Subcutaneous abdominal adipose tissue (tissue), 5 donors: ENCODE data around the gene SATB2.

Source experiments
- H3K27ac ChIP-seq: one replicate; pipeline ENCODE4 v1.7.0; 2013; ENCODE audit warnings: low read depth, mild to moderate bottlenecking, inconsistent platforms, low read length, moderate library complexity
- H3K27me3 ChIP-seq, 5 donors: one replicate each; pipeline ENCODE4 v1.7.0; 2013; ENCODE audit warnings: low read length in 5 of 5, inconsistent platforms in 1 of 5; ENCODE audit not compliant: control insufficient read depth in 5 of 5, insufficient read depth in 4 of 5
- H3K36me3 ChIP-seq, 5 donors: one replicate each; pipeline ENCODE4 v1.7.0; 2013; ENCODE audit warnings: low read length in 5 of 5; ENCODE audit not compliant: control insufficient read depth in 5 of 5, insufficient read depth in 5 of 5
- H3K4me1 ChIP-seq, 5 donors: one replicate each; pipeline ENCODE4 v1.7.0; 2013; ENCODE audit warnings: low read length in 5 of 5, mild to moderate bottlenecking in 3 of 5, moderate library complexity in 1 of 5; ENCODE audit not compliant: control insufficient read depth in 5 of 5, insufficient read depth in 5 of 5
- H3K4me3 ChIP-seq, 5 donors: one replicate each; pipeline ENCODE4 v1.7.0; 2013; ENCODE audit warnings: low read length in 5 of 5, low read depth in 1 of 5
- H3K9ac ChIP-seq, 5 donors: one replicate each; pipeline ENCODE4 v1.7.0; 2013; ENCODE audit warnings: low read length in 5 of 5, mild to moderate bottlenecking in 4 of 5, moderate library complexity in 3 of 5
- H3K9me3 ChIP-seq, 5 donors: one replicate each; pipeline ENCODE4 v1.7.0; 2013; ENCODE audit warnings: low read length in 5 of 5; ENCODE audit not compliant: control insufficient read depth in 5 of 5
- donor health status: healthy.
- donor health status: healthy.
- donor health status: healthy.
- donor health status: healthy.
- donor health status: healthy.

The SATB2 gene

DNA sequence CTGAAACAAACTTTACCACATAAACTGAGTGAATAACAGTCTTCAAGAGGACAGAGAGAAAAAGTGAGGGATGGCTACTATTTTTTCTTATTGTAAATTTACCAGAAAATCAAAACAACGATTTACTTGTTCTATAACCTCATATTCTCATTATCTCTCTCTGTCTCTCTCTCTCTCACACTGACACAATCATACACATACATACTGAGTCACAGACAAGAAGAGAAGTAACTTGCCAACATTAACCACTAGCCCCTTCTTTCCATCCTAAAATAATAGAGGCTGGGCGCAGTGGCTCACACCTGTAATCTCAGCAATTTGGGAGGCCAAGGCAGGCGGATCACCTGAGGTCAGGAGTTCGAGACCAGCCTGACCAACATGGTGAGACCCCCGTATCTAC, 18.2 kb downstream of the SATB2 start:
- Histone ChIP-seq H3K9me3 (no peaks in the 10 kb centered on the region), H3K4me1 (no peaks in the 10 kb centered on the region), H3K27me3 (no peaks in the 10 kb centered on the region), H3K27ac (no peak overlapping the region), H3K4me3 (no peak overlapping the region), H3K36me3 (peaks cover 0 to 8% (median 0%) of the 10 kb centered on the region in 5 donors), H3K9ac (no peak overlapping the region)

GRCh38 chr2:199439066-199439465, 18.7 kb downstream of the SATB2 start:
- no peak overlapping the region for H3K27ac ChIP-seq
- no peak overlapping the region for H3K4me3 ChIP-seq
- no peaks in the 10 kb centered on the region for H3K9me3 ChIP-seq
- H3K9ac ChIP-seq = no peak overlapping the region
- H3K27me3 ChIP-seq = no peaks in the 10 kb centered on the region
- H3K4me1 ChIP-seq = no peaks in the 10 kb centered on the region
- H3K36me3 ChIP-seq = peaks cover 0 to 8% (median 0%) of the 10 kb centered on the region in 5 donors

GRCh38 chr2:199434555-199434954, 23.2 kb downstream of the SATB2 start:
- H3K4me1 ChIP-seq = peaks cover 0 to 3% (median 0%) of the 10 kb centered on the region in 5 donors
- no peak overlapping the region for H3K9ac ChIP-seq
- no peak overlapping the region for H3K4me3 ChIP-seq
- no peaks in the 10 kb centered on the region for H3K27me3 ChIP-seq
- H3K36me3 ChIP-seq = peaks cover 0 to 8% (median 3%) of the 10 kb centered on the region in 5 donors
- H3K9me3 ChIP-seq = no peaks in the 10 kb centered on the region
- no peak overlapping the region for H3K27ac ChIP-seq

DNA sequence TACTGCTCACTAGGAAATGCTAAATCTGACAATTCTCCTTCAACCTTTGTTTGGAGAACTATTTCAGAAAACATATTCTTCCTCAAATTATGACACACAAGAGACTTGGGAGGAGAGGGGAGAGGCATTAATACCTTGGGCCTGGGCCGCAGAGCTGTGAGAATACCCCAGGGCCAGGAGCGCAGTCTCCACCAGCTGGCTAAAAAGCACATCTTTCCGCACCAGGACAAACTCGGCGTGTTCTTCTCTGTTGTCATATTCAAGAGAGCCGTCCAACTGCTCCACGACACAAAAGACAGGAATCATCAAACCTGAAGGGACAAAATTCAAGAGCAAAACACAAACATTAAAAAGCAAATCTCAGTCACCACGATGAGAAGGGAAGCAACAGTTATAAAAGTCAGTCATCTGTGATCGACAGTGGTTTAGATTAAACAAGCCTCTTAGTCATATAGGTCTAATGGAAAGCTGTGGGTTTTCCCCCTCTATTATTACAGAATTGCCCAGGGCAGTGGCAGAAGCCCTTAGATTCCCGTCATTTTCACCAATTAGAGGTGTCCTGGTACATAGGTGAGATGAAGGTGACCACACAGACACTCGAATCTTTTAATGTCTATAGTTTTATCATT, 24.4 kb downstream of the SATB2 start:
- Histone ChIP-seq H3K36me3 (peaks cover 0 to 11% (median 3%) of the 10 kb centered on the region in 5 donors), H3K4me3 (no peak overlapping the region), H3K9me3 (no peaks in the 10 kb centered on the region), H3K9ac (no peak overlapping the region), H3K27me3 (no peaks in the 10 kb centered on the region), H3K27ac (no peak overlapping the region), H3K4me1 (peaks cover 0 to 3% (median 0%) of the 10 kb centered on the region in 5 donors)

DNA sequence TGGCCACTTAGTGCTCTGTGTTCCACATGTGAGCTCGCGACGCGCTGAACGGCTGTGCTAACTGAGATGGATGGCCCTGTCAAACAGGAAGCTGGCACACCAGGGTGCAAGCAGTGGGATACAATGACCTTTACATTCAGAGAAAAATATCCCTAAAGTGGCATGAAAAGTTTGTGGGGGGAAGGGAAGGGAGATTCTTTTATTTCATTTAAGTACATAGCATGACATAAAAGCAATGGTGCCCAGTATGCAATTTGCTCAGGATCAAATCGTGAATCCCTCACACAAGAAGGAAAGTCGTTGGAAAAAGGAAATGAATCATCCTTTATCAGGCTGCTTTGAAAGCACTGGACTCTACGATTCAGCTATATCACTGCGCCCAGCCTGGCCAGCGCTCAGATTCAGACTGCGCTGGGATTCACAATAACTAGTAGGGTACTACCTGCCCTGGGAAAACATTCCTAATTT, 26.0 kb downstream of the SATB2 start:
- no peak overlapping the region for H3K27ac ChIP-seq
- H3K9ac ChIP-seq = no peak overlapping the region
- no peaks in the 10 kb centered on the region for H3K27me3 ChIP-seq
- H3K4me3 ChIP-seq = no peak overlapping the region
- H3K9me3 ChIP-seq = no peaks in the 10 kb centered on the region
- H3K36me3 ChIP-seq = peaks cover 0 to 13% (median 3%) of the 10 kb centered on the region in 5 donors
- peaks cover 0 to 3% (median 0%) of the 10 kb centered on the region in 5 donors for H3K4me1 ChIP-seq

GRCh38 chr2:199430214-199430613, 27.5 kb downstream of the SATB2 start:
- H3K27ac ChIP-seq = no peak overlapping the region
- H3K36me3 ChIP-seq = peaks cover 0 to 8% (median 3%) of the 10 kb centered on the region in 5 donors

DNA sequence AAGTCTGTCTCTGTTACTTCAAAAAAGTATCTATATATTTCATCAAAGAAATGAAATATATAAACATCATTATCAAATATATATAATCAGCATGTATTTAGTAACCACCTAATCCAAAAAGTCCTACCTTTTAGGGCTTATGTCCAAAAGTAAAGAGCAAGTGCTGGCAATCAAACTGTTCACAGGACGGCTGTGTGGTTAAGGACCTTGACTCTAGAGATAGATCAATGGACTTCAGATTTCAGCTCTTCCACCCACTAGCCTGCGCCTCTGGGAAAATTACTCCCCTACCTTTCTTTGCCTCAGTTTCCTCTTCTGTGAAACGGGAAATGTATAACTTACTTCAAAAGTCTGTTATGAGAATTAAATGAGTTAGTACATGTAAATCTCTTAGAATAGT, 29.4 kb downstream of the SATB2 start:
- no peak overlapping the region for H3K9ac ChIP-seq
- H3K27ac ChIP-seq = no peak overlapping the region
- peaks cover 0 to 3% (median 0%) of the 10 kb centered on the region in 5 donors for H3K4me1 ChIP-seq
- no peaks in the 10 kb centered on the region for H3K27me3 ChIP-seq
- no peaks in the 10 kb centered on the region for H3K9me3 ChIP-seq
- peaks cover 0 to 8% (median 3%) of the 10 kb centered on the region in 5 donors for H3K36me3 ChIP-seq
- H3K4me3 ChIP-seq = no peak overlapping the region

More at GRCh38 chr2:199430214-199430613, 27.5 kb downstream of the SATB2 start:
- no peak overlapping the region for H3K4me3 ChIP-seq
- H3K9ac ChIP-seq = no peak overlapping the region
- no peaks in the 10 kb centered on the region for H3K9me3 ChIP-seq
- peaks cover 0 to 3% (median 0%) of the 10 kb centered on the region in 5 donors for H3K4me1 ChIP-seq
- no peaks in the 10 kb centered on the region for H3K27me3 ChIP-seq

DNA sequence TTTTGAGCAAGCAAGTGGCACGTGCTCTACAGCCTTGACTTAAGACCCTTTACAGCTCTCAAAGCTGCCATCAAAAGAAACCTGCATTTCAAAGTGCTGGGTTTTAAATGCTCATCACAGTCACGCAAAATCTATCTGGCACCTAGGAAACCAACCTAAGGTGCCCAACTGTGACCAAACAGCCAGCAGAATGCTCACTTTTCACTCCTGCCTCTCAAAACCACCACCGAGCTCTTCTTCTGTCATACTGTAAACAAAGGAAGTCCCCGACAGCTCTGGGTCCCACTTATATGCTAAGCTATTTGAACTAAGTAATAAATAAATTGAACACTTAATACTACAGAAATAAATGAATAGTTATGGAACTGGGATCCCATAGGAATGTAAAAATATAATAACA, 33.6 kb downstream of the SATB2 start:
- H3K36me3 ChIP-seq = peaks cover 0 to 8% (median 0%) of the 10 kb centered on the region in 5 donors
- H3K4me1 ChIP-seq = no peaks in the 10 kb centered on the region
- no peaks in the 10 kb centered on the region for H3K9me3 ChIP-seq
- no peaks in the 10 kb centered on the region for H3K27me3 ChIP-seq
- no peak overlapping the region for H3K27ac ChIP-seq
- H3K9ac ChIP-seq = no peak overlapping the region
- no peak overlapping the region for H3K4me3 ChIP-seq

DNA sequence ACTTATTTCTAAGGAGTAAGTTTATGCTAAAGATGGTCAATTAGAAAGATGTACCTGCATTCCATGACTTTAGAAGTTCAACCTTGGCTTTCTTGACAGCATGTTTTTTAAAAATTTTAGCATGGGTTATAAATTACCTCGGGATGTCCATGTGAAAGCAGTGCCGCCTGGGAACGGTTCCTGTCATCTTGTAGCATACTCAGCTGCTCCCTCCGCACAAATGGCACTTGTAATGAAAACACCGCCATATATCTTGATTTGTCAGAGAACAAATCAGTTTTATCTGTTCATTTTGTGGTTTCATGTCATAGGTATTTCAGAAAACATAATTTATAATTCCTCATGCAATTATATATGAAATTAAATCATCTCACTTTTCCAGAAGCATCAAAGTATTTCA, 38.3 kb downstream of the SATB2 start:
- Histone ChIP-seq H3K9me3 (no peaks in the 10 kb centered on the region), H3K9ac (no peak overlapping the region), H3K36me3 (peaks cover 1 to 12% (median 3%) of the 10 kb centered on the region in 5 donors), H3K4me1 (no peaks in the 10 kb centered on the region), H3K4me3 (no peak overlapping the region), H3K27me3 (no peaks in the 10 kb centered on the region), H3K27ac (no peak overlapping the region)

GRCh38 chr2:199414465-199414864, 43.3 kb downstream of the SATB2 start:
- Histone ChIP-seq H3K27ac (no peak overlapping the region), H3K9ac (no peak overlapping the region), H3K4me3 (no peak overlapping the region), H3K27me3 (no peaks in the 10 kb centered on the region), H3K4me1 (no peaks in the 10 kb centered on the region), H3K36me3 (peaks cover 0 to 12% (median 6%) of the 10 kb centered on the region in 5 donors), H3K9me3 (no peaks in the 10 kb centered on the region)
